ENCODE results near the gene CASP1.

CASP1 gene

GRCh38 chr11:105057432-105057831, 22.5 kb upstream of the CASP1 start:
- Histone ChIP-seq H3K4me1 (no peaks in the 10 kb centered on the region), H3K36me3 (ENCODE audit: control insufficient read depth, insufficient read depth, low read length) (no peaks in the 10 kb centered on the region), H3K4me3 (ENCODE audit: low read depth, low read length) (no peak overlapping the region)

GRCh38 chr11:105056446-105056845, 21.5 kb upstream of the CASP1 start:
- no peaks in the 10 kb centered on the region for H3K4me1 ChIP-seq
- H3K36me3 ChIP-seq (ENCODE audit: control insufficient read depth, insufficient read depth, low read length), result no peaks in the 10 kb centered on the region
- no peak overlapping the region for H3K4me2 ChIP-seq (ENCODE audit: low read length)
- TF ChIP-seq CTCF (IDR thresholded peaks at IDR 0.05), result no peak
- no peak overlapping the region for H3K4me3 ChIP-seq (ENCODE audit: low read depth, low read length)
- H3K27me3 ChIP-seq (ENCODE audit: control insufficient read depth, insufficient read depth, low read length), result no peaks in the 10 kb centered on the region
- no peaks in the 10 kb centered on the region for H3K9me3 ChIP-seq (ENCODE audit: control insufficient read depth, low read length)
- H3K27ac ChIP-seq, result no peak overlapping the region
- H3K79me2 ChIP-seq, result no peaks in the 10 kb centered on the region
- no peak overlapping the region for H2AFZ ChIP-seq
- no peak overlapping the region for H3K9ac ChIP-seq

More at GRCh38 chr11:105057432-105057831, 22.5 kb upstream of the CASP1 start:
- Histone ChIP-seq H3K9ac (no peak overlapping the region), H3K27me3 (ENCODE audit: control insufficient read depth, insufficient read depth, low read length) (no peaks in the 10 kb centered on the region), H3K4me2 (ENCODE audit: low read length) (no peak overlapping the region), H3K27ac (no peak overlapping the region), H3K79me2 (no peaks in the 10 kb centered on the region), H2AFZ (no peak overlapping the region), H3K9me3 (ENCODE audit: control insufficient read depth, low read length) (no peaks in the 10 kb centered on the region)
- TF ChIP-seq CTCF (IDR thresholded peaks at IDR 0.05), result no peak

- Histone ChIP-seq H3K27me3 (ENCODE audit: control insufficient read depth, insufficient read depth, low read length) (no peaks in the 10 kb centered on the region), H3K36me3 (ENCODE audit: control insufficient read depth, insufficient read depth, low read length) (no peaks in the 10 kb centered on the region), H3K4me1 (no peaks in the 10 kb centered on the region), H3K9me3 (ENCODE audit: control insufficient read depth, low read length) (no peaks in the 10 kb centered on the region), H2AFZ (no peak overlapping the region), H3K9ac (no peak overlapping the region), H3K27ac (no peak overlapping the region), H3K4me3 (ENCODE audit: low read depth, low read length) (no peak overlapping the region), H3K79me2 (no peaks in the 10 kb centered on the region), H3K4me2 (ENCODE audit: low read length) (no peak overlapping the region)
- TF ChIP-seq CTCF (IDR thresholded peaks at IDR 0.05), result no peak
Observed at GRCh38 chr11:105054723-105055493, 20.0 kb upstream of the CASP1 start.

GRCh38 chr11:105052487-105052886, 17.5 kb upstream of the CASP1 start:
- no peak overlapping the region for H3K27ac ChIP-seq
- no peaks in the 10 kb centered on the region for H3K27me3 ChIP-seq (ENCODE audit: control insufficient read depth, insufficient read depth, low read length)
- no peak overlapping the region for H3K9ac ChIP-seq
- H3K79me2 ChIP-seq, result no peaks in the 10 kb centered on the region
- H3K4me2 ChIP-seq (ENCODE audit: low read length), result no peak overlapping the region
- no peak for TF ChIP-seq CTCF (IDR thresholded peaks at IDR 0.05)
- no peak overlapping the region for H2AFZ ChIP-seq
- no peaks in the 10 kb centered on the region for H3K36me3 ChIP-seq (ENCODE audit: control insufficient read depth, insufficient read depth, low read length)
- H3K4me1 ChIP-seq, result no peaks in the 10 kb centered on the region
- H3K9me3 ChIP-seq (ENCODE audit: control insufficient read depth, low read length), result no peaks in the 10 kb centered on the region
- H3K4me3 ChIP-seq (ENCODE audit: low read depth, low read length), result no peak overlapping the region

- Histone ChIP-seq H3K36me3 (ENCODE audit: control insufficient read depth, insufficient read depth, low read length) (no peaks in the 10 kb centered on the region), H3K9ac (no peak overlapping the region), H3K27me3 (ENCODE audit: control insufficient read depth, insufficient read depth, low read length) (no peaks in the 10 kb centered on the region), H3K4me1 (no peaks in the 10 kb centered on the region), H3K9me3 (ENCODE audit: control insufficient read depth, low read length) (no peaks in the 10 kb centered on the region), H3K4me3 (ENCODE audit: low read depth, low read length) (no peak overlapping the region), H2AFZ (no peak overlapping the region), H3K27ac (no peak overlapping the region), H3K4me2 (ENCODE audit: low read length) (no peak overlapping the region), H3K79me2 (no peaks in the 10 kb centered on the region)
- no peak for TF ChIP-seq CTCF (IDR thresholded peaks at IDR 0.05)
Observed at GRCh38 chr11:105051559-105051958, 16.6 kb upstream of the CASP1 start.

All from parathyroid adenoma (tissue), 2 donors.